GM12878 (cell line): Measurements from ENCODE around the gene ATP13A4. TPM values are rescaled to one million over a fixed set of nuclear protein-coding genes. Genes with fewer than 3 reads are reported as not detected.

Source experiments
- ATAC-seq: fragments of 200-7000 bp; cut with Tn5 transposase; 3 replicates; pipeline ENCODE4 v1.9.1; 2020; ENCODE audit warnings: mild to moderate bottlenecking, moderate library complexity
- BruUV-seq: library from RNA; stranded (reverse); fragments of 400-500 nt; replicated peaks from 2 replicates; lab custom pipeline; 2021; lab: Mats Ljungman, UMichigan
- CTCF ChIA-PET: fragments of 300-600 bp; sonication (Branson Sonifier 250); formaldehyde crosslinking; extraction: SDS; loops from one replicate; lab custom pipeline; 2021; ENCODE audit warnings: inconsistent platforms; lab: Yijun Ruan, JAX
- POLR2A ChIA-PET: fragments of 350-600 bp; formaldehyde crosslinking; extraction: SDS; loops from one replicate; lab custom pipeline; 2021; ENCODE audit warnings: inconsistent platforms; lab: Charles Lee
- RAD21 ChIA-PET: fragments of 300-600 bp; sonication (Branson Sonifier 250); formaldehyde crosslinking; loops from one replicate; lab custom pipeline; 2023; ENCODE audit warnings: antibody characterized with exemption; ENCODE audit not compliant: unreplicated experiment; lab: Charles Lee
- SMC1A ChIA-PET: fragments of 300-600 bp; sonication (Branson Sonifier 250); formaldehyde crosslinking; loops from one replicate; lab custom pipeline; 2023; ENCODE audit not compliant: unreplicated experiment, uncharacterized antibody; lab: Charles Lee
- DNase-seq: peaks from one replicate; pipeline ENCODE4 v3.0.0-alpha.2; 2011; ENCODE audit warnings: low read depth, low spot score
- FAIRE-seq: peaks from 3 replicates; lab custom pipeline; 2011; peaks lifted over from hg19 to GRCh38; lab: Jason Lieb, UNC
- H2AFZ ChIP-seq: 2 replicates; pipeline ENCODE4 v1.6.0; 2011; ENCODE audit warnings: low read depth, low read length, control low read depth; ENCODE audit not compliant: control insufficient read depth
- H3K27ac ChIP-seq: 2 replicates; pipeline ENCODE4 v1.5.1; 2011; ENCODE audit warnings: control low read depth; ENCODE audit not compliant: control insufficient read depth, insufficient read depth
- H3K27me3 ChIP-seq, 2 experiments: replicated peaks in 1 of 2; 2 replicates each; pipeline versions ENCODE4 v1.6.0 to v1.6.1; 2011; ENCODE audit warnings: low read length in 1 of 2; ENCODE audit not compliant: control insufficient read depth in 2 of 2, insufficient read depth in 2 of 2
- H3K36me3 ChIP-seq, 2 experiments: 2 replicates each; pipeline ENCODE4 v1.5.1; 2011; ENCODE audit warnings: low read length in 1 of 2; ENCODE audit not compliant: control insufficient read depth in 2 of 2, insufficient read depth in 2 of 2
- H3K4me1 ChIP-seq: 2 replicates; pipeline ENCODE4 v1.6.1; 2011; ENCODE audit warnings: mild to moderate bottlenecking, low read length, moderate library complexity, mixed read lengths; ENCODE audit not compliant: control insufficient read depth, insufficient read depth
- H3K4me2 ChIP-seq: 2 replicates; pipeline ENCODE4 v1.6.0; 2011; ENCODE audit warnings: control low read depth; ENCODE audit not compliant: control insufficient read depth, insufficient read depth
- H3K4me3 ChIP-seq: fragments of 200-600 bp; sonication (generic); 2 replicates; pipeline ENCODE4 v1.5.1; 2016
- H3K79me2 ChIP-seq: 2 replicates; pipeline ENCODE4 v1.6.0; 2011; ENCODE audit warnings: low read length; ENCODE audit not compliant: control insufficient read depth, insufficient read depth
- H3K9ac ChIP-seq: 2 replicates; pipeline ENCODE4 v1.8.0; 2011; ENCODE audit warnings: low read length, control low read depth, mixed read lengths; ENCODE audit not compliant: control insufficient read depth, insufficient read depth
- H3K9me3 ChIP-seq: replicated peaks from 3 replicates; pipeline ENCODE4 v1.5.1; 2011; ENCODE audit warnings: mild to moderate bottlenecking, low read length; ENCODE audit not compliant: control insufficient read depth, insufficient read depth
- H4K20me1 ChIP-seq: 2 replicates; pipeline ENCODE4 v1.6.0; 2011; ENCODE audit not compliant: control insufficient read depth, insufficient read depth
- ATF2 ChIP-seq: IDR thresholded peaks from 2 replicates; pipeline ENCODE4 v1.6.1; 2012; ENCODE audit warnings: low read length, inconsistent platforms
- ELK1 ChIP-seq: IDR thresholded peaks from 2 replicates; pipeline ENCODE4 v1.6.1; 2012; ENCODE audit warnings: low read depth, low read length, improper control_type of control experiment
- JUNB ChIP-seq: IDR thresholded peaks from 2 replicates; pipeline ENCODE4 v1.6.1; 2016; ENCODE audit warnings: antibody characterized with exemption, mild to moderate bottlenecking
- NFIC ChIP-seq: IDR thresholded peaks from 2 replicates; pipeline ENCODE4 v1.6.1; 2012; ENCODE audit warnings: low read depth, mild to moderate bottlenecking, inconsistent platforms, low read length, moderate library complexity
- NKRF ChIP-seq: fragments of 450-650 bp; conservative IDR thresholded peaks from 2 replicates; pipeline ENCODE4 v1.6.1; 2017; ENCODE audit warnings: mild to moderate bottlenecking, moderate library complexity
- NR2C1 ChIP-seq: fragments of 450-650 bp; IDR thresholded peaks from 2 replicates; pipeline ENCODE4 v1.6.1; 2017; ENCODE audit warnings: antibody characterized with exemption, mild to moderate bottlenecking, moderate library complexity
- PML ChIP-seq: IDR thresholded peaks from 2 replicates; pipeline ENCODE4 v1.6.1; 2012; ENCODE audit warnings: low read length, inconsistent platforms
- SMAD5 ChIP-seq: IDR thresholded peaks from 2 replicates; pipeline ENCODE4 v1.6.1; 2016; ENCODE audit warnings: antibody characterized with exemption, low read depth
- USF2 ChIP-seq: IDR thresholded peaks from 2 replicates; pipeline ENCODE4 v1.6.1; 2011; ENCODE audit warnings: low read depth, low read length, improper control_type of control experiment, borderline replicate concordance
- ZBTB33 ChIP-seq: fragments of 450-650 bp; IDR thresholded peaks from 2 replicates; pipeline ENCODE4 v1.6.1; 2017; ENCODE audit warnings: mild to moderate bottlenecking
- WGBS: methylation state at CpG from one replicate; pipeline ENCODE4 v1.1.6; 2016; ENCODE audit warnings: low lambda C conversion rate; ENCODE audit not compliant: insufficient replicate concordance, insufficient coverage; ENCODE audit errors: missing lambda C conversion rate; 5-methylcytosine and 5-hydroxymethylcytosine counted together
- in situ Hi-C: fragments of 300-500 bp; cut with MboI; formaldehyde crosslinking; loops from 9 replicates; pipeline ENCODE4 v1.14.3; 2018; ENCODE audit warnings: mixed read lengths
- intact Hi-C: fragments of 100-400 bp; cut with micrococcal nuclease; formaldehyde crosslinking; loops from one replicate; pipeline ENCODE4 v1.14.2; 2022; ENCODE audit not compliant: unreplicated experiment
- polyA plus RNA-seq, 11 experiments: library from polyadenylated mRNA; depleted of rRNA in 4 of 11; unstranded in 6 of 11; stranded (reverse) in 5 of 11; fragments of >200 nt; fragmentation: Nextera tagmentation in 4 of 11; fragmentation: Illumina TruSeq in 1 of 11; extraction: Ambion mirVana in 4 of 11; extraction: Trizol in 1 of 11; gene quantifications; 1 replicate in 1 of 11; 2 replicates in 10 of 11; pipeline versions ENCODE4 v1.2.1 to v1.2.3, GENCODE V29; 2011 to 2016; ENCODE audit warnings: inconsistent platforms in 2 of 11, missing spikeins in 2 of 11, low read depth in 1 of 11
- total RNA-seq, 4 experiments: library from RNA; depleted of rRNA in 3 of 4; stranded (reverse); fragments of >200 nt in 3 of 4; fragmentation: Illumina TruSeq in 1 of 4; extraction: Trizol in 1 of 4; gene quantifications; 2 replicates each; pipeline versions ENCODE4 v1.2.1 to v1.2.3, GENCODE V29; 2013 to 2021

The ATP13A4 gene
- total and polyA plus RNA-seq, 10 of the 15 experiments (the other 5 are each of a cell fraction or from before 2014, with no cell fraction given), result 0.29 to 1.7 (median 1.0) TPM; not detected in 1

- Histone ChIP-seq H3K36me3 (no peaks in the 10 kb centered on the region), H4K20me1 (no peaks in the 10 kb centered on the region), H2AFZ (no peak overlapping the region), H3K27ac (no peak overlapping the region), H3K79me2 (no peaks in the 10 kb centered on the region), H3K4me1 (no peaks in the 10 kb centered on the region), H3K27me3 (no peaks in the 10 kb centered on the region), H3K4me3 (no peak overlapping the region), H3K4me2 (no peak overlapping the region), H3K9ac (no peak overlapping the region), H3K9me3 (no peaks in the 10 kb centered on the region)
- DNase-seq (no peak), FAIRE-seq (no peak), ATAC-seq (no peak)
- POLR2A ChIA-PET, result no interaction called here
- no TSS peak for BruUV-seq
- TF ChIP-seq NFIC, result no peak
- no peak for TF ChIP-seq NR2C1
- no peak for TF ChIP-seq ATF2
- TF ChIP-seq ELK1, result no peak
- no peak for TF ChIP-seq PML
- no peak for TF ChIP-seq SMAD5
- no peak for TF ChIP-seq ZBTB33
- no peak for TF ChIP-seq NKRF
- no peak for TF ChIP-seq JUNB
- no peak for TF ChIP-seq USF2
- RAD21 ChIA-PET, result interaction anchor here (1.0 kb wide), 1 partner anchor 114 kb away, joined by 3 read pairs; no protein-coding TSS in a partner anchor
- in situ Hi-C loops, result loop anchor here (5.0 to 10.0 kb wide), 4 partner anchors 111 to 1006 kb away; no protein-coding TSS in a partner anchor
- CTCF ChIA-PET, result interaction anchor here (0.6 to 2.7 kb wide), 10 partner anchors 8 to 1106 kb away, joined by 3 to 10 read pairs (median 4); no protein-coding TSS in a partner anchor
- intact Hi-C loops, result loop anchor here (5.0 to 10.0 kb wide), 4 partner anchors 379 to 1106 kb away; no protein-coding TSS in a partner anchor
- SMC1A ChIA-PET, result interaction anchor here (0.6 to 1.9 kb wide), 8 partner anchors 11 to 1005 kb away, joined by 3 to 5 read pairs (median 4); no protein-coding TSS in a partner anchor
- WGBS, result 25% methylated on average over 4 of the region's 4 CpGs
These were observed 18.9 kb upstream of the ATP13A4 start for GRCh38 chr3:193573403-193574191.
